Loucy (cell line): ENCODE results near the gene NBPF1.
"Not testable (repeated sequence)": the region's sequence is repeated elsewhere in the genome, so short reads cannot be mapped to it uniquely, and the experiment has no call there.

Source experiments
- H2AFZ ChIP-seq: fragments of 200-600 bp; sonication (generic); 2 replicates; pipeline ENCODE4 v1.6.0; 2016; ENCODE audit warnings: antibody characterized with exemption, mild to moderate bottlenecking, low read length, moderate library complexity
- H3F3A ChIP-seq: fragments of 200-600 bp; 2 replicates; pipeline ENCODE4 v1.6.0; 2016; ENCODE audit warnings: antibody characterized with exemption, low read depth, mild to moderate bottlenecking
- H3K27me3 ChIP-seq: fragments of 200-600 bp; sonication (generic); 2 replicates; pipeline ENCODE4 v1.6.1; 2014; ENCODE audit warnings: low read length, mild to moderate bottlenecking; ENCODE audit not compliant: insufficient read depth, poor library complexity, severe bottlenecking
- H3K36me3 ChIP-seq: fragments of 200-600 bp; sonication (generic); 2 replicates; pipeline ENCODE4 v1.6.1; 2016; ENCODE audit warnings: low read length; ENCODE audit not compliant: insufficient read depth
- H3K4me1 ChIP-seq: fragments of 200-600 bp; sonication (generic); 2 replicates; pipeline ENCODE4 v1.5.1; 2014; ENCODE audit warnings: low read length, mild to moderate bottlenecking; ENCODE audit not compliant: insufficient read depth, poor library complexity, severe bottlenecking
- H3K4me2 ChIP-seq: fragments of 200-600 bp; sonication (generic); 2 replicates; pipeline ENCODE4 v1.6.0; 2014; ENCODE audit warnings: antibody characterized with exemption, low read length, low read depth, mild to moderate bottlenecking; ENCODE audit not compliant: poor library complexity, severe bottlenecking
- H3K4me3 ChIP-seq: fragments of 200-600 bp; sonication (generic); 2 replicates; pipeline ENCODE4 v1.5.1; 2014; ENCODE audit warnings: low read length, mild to moderate bottlenecking, mixed read lengths; ENCODE audit not compliant: poor library complexity, severe bottlenecking
- H3K79me2 ChIP-seq: fragments of 200-600 bp; sonication (generic); 2 replicates; pipeline ENCODE4 v1.6.1; 2014; ENCODE audit warnings: low read length; ENCODE audit not compliant: insufficient read depth
- H3K9ac ChIP-seq: fragments of 200-600 bp; sonication (generic); 2 replicates; pipeline ENCODE4 v1.6.0; 2014; ENCODE audit warnings: mild to moderate bottlenecking, low read depth, low read length, moderate library complexity; ENCODE audit not compliant: poor library complexity, severe bottlenecking
- H3K9me2 ChIP-seq: fragments of 200-600 bp; sonication (generic); replicated peaks from 2 replicates; pipeline ENCODE4 v1.6.1; 2016; ENCODE audit warnings: low read depth, low read length, mixed read lengths
- H3K9me3 ChIP-seq: fragments of 200-600 bp; sonication (generic); 2 replicates; pipeline ENCODE4 v1.6.1; 2014; ENCODE audit warnings: mild to moderate bottlenecking, antibody characterized with exemption, low read length, low read depth; ENCODE audit not compliant: insufficient read depth
- H4K20me1 ChIP-seq: fragments of 200-600 bp; sonication (generic); 2 replicates; pipeline ENCODE4 v1.6.0; 2014; ENCODE audit warnings: antibody characterized with exemption, low read length, mild to moderate bottlenecking; ENCODE audit not compliant: insufficient read depth, poor library complexity, severe bottlenecking
- EZH2phosphoT487 ChIP-seq: fragments of 200-600 bp; IDR thresholded peaks from 2 replicates; pipeline ENCODE4 v1.6.1; 2018; ENCODE audit warnings: antibody characterized with exemption, mild to moderate bottlenecking, moderate library complexity, borderline replicate concordance
- TF ChIP-seq, protein P1 (sequence below): fragments of 200-600 bp; sonication (generic); conservative IDR thresholded peaks from 2 replicates; pipeline ENCODE4 v1.5.1; 2014; ENCODE audit warnings: mild to moderate bottlenecking, antibody characterized with exemption, low read length

Gene NBPF1

DNA sequence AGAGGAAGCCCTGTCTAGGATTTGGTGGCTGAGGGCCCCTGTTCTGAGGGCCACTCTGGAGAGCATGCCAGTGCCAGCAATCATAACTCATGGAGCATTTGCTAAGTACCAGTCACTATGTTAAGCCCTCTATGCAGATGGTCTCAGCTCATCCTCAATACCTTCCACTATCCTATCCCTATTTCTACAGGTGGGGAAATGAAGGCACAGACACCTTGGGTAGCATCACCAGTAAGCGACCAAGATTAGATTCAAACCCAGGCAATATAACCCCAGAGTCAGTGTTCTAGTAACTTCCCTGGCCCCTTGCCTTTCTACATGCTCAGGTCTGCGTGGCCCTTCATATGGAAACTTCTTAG is 7.9 kb upstream of the NBPF1 start:
- no peak overlapping the region for H3K4me2 ChIP-seq
- H4K20me1 ChIP-seq: no peaks in the 10 kb centered on the region
- H3K4me3 ChIP-seq: no peak overlapping the region
- no peaks in the 10 kb centered on the region for H3K9me3 ChIP-seq
- no peak overlapping the region for H2AFZ ChIP-seq
- H3K9me2 ChIP-seq: no peaks in the 10 kb centered on the region
- H3K79me2 ChIP-seq: no peaks in the 10 kb centered on the region
- H3F3A ChIP-seq: no peaks in the 10 kb centered on the region
- no peak for TF ChIP-seq EZH2phosphoT487
- TF ChIP-seq, protein P1, sequence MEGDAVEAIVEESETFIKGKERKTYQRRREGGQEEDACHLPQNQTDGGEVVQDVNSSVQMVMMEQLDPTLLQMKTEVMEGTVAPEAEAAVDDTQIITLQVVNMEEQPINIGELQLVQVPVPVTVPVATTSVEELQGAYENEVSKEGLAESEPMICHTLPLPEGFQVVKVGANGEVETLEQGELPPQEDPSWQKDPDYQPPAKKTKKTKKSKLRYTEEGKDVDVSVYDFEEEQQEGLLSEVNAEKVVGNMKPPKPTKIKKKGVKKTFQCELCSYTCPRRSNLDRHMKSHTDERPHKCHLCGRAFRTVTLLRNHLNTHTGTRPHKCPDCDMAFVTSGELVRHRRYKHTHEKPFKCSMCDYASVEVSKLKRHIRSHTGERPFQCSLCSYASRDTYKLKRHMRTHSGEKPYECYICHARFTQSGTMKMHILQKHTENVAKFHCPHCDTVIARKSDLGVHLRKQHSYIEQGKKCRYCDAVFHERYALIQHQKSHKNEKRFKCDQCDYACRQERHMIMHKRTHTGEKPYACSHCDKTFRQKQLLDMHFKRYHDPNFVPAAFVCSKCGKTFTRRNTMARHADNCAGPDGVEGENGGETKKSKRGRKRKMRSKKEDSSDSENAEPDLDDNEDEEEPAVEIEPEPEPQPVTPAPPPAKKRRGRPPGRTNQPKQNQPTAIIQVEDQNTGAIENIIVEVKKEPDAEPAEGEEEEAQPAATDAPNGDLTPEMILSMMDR: 0 out of 2 replicates have a peak, but pooled peaks have one; percentile 2
- H3K4me1 ChIP-seq: no peaks in the 10 kb centered on the region
- H3K9ac ChIP-seq: no peak overlapping the region
- peaks cover 18% of the 10 kb centered on the region; the same call in 1 of the 2 replicates for H3K36me3 ChIP-seq
- H3K27me3 ChIP-seq: no peaks in the 10 kb centered on the region

DNA sequence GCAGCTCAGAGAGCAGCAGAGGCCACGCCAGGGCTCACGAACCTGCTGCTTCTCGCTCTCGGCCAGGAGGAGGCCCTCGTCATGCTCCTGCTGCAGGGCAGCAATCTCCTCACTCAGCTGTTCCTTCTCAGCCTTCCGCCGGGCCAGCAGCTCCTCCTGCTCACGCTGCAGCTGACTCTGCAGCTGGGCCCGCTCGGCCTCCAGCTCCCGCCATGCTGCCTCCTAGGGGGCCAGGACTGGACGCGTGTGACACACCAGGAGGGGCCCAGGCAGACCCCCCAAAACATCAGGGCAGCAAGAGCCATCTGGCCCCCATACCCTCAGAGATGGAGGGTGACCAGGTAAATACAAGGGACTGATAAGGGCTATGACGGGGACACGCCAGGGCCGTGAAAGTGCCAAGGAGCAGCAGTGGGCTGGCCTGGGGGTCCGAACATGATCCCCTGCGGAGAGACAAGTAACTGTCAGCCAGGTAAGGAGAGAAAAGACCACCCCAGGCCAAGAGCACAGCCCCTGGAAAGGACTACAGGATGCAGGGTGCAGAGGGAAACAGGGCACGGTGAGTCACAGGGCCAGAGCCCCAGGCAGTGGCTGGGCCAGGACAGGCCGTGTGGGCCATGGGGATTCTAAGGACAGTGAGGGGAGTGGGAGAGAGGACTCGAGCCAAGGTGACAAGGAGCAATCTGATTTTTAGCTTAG is 6.6 kb upstream of the NBPF1 start:
- H4K20me1 ChIP-seq, H3F3A ChIP-seq, H2AFZ ChIP-seq, H3K79me2 ChIP-seq, H3K9ac ChIP-seq, H3K4me2 ChIP-seq, H3K9me3 ChIP-seq, H3K4me3 ChIP-seq, H3K9me2 ChIP-seq, H3K36me3 ChIP-seq, H3K4me1 ChIP-seq, H3K27me3 ChIP-seq: not testable (repeated sequence)

DNA sequence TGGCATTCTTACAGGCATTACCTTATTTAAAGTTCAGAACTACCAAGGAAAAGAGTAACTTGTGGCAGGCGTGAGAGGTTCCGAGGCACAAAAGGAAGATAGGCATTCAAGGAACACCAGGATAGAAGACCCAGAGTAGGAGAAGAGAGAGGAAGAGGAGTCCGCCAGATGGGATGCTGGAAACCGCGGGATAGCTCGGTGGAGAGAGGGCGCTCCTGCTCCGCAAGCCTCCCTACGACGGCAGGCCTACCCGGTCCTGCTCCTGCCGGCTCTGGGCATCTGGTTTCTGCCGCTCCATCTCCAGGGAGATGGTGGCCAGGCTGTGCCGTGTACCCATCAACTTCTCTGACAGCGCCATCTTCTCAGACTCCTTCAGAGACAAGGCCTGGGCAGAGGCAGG is 5.4 kb upstream of the NBPF1 start:
- Histone ChIP-seq H3F3A (no peaks in the 10 kb centered on the region), H2AFZ (no peak overlapping the region), H4K20me1 (no peaks in the 10 kb centered on the region), H3K9me2 (no peaks in the 10 kb centered on the region), H3K9ac (no peak overlapping the region), H3K4me1 (peaks cover 9% of the 10 kb centered on the region), H3K36me3 (peaks cover under 1% of the 10 kb centered on the region; the same call in 1 of the 2 replicates), H3K9me3 (no peaks in the 10 kb centered on the region), H3K79me2 (no peaks in the 10 kb centered on the region), H3K4me2 (no peak overlapping the region), H3K4me3 (no peak overlapping the region), H3K27me3 (no peaks in the 10 kb centered on the region)
- TF ChIP-seq, protein P1: no peak
- TF ChIP-seq EZH2phosphoT487: no peak
